Measurements from ENCODE around the gene CROCC. TPM values are rescaled to one million over a fixed set of nuclear protein-coding genes. Genes with fewer than 3 reads are reported as not detected.
"Not testable (repeated sequence)": the region's sequence is repeated elsewhere in the genome, so short reads cannot be mapped to it uniquely, and the experiment has no call there.

Gene CROCC
- total and polyA plus RNA-seq, 2 donors from 2014 or later, result 10.6 to 30.5 TPM

DNA sequence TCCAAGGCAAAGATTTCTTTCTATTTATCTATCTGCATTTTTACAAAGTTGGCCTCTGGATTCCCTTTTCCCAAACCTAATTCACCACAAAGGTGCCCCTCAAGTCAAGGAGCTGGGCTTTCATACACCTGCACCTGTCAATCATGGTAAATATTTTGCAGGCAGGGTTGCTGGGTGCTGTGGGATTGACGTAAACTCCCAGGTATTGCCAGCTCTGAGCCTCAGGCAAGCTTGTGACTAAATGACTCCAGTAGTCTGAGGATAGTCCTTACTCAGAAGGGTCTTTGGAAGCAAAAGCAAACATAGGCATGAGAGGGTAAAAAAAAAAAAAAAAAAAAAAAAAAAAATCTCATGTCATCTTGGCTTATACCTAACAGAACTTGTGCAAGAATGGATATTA lies 40.0 kb upstream of the CROCC start:
- H3K27ac ChIP-seq (ENCODE audit: low read depth in 2 of 2, low read length in 2 of 2); H3K27me3 ChIP-seq (ENCODE audit: control insufficient read depth, insufficient read depth, low read length); H3K4me3 ChIP-seq (ENCODE audit: low read length in 3 of 3); H3K36me3 ChIP-seq (ENCODE audit: control insufficient read depth in 2 of 3, insufficient read depth in 3 of 3, low read length in 3 of 3); H3K9me3 ChIP-seq (ENCODE audit: control insufficient read depth in 2 of 3, insufficient read depth in 1 of 3, low read length in 3 of 3); FAIRE-seq; intact Hi-C loops (cut with DNase I); H3K9ac ChIP-seq (ENCODE audit: low read length in 3 of 3): not testable (repeated sequence)
- DNase-seq, result peak in 1 of 5 donors; percentile 39
- peaks cover 0 to 11% (median 2%) of the 10 kb centered on the region in 3 donors for H3K4me1 ChIP-seq (ENCODE audit: control insufficient read depth in 2 of 3, insufficient read depth in 2 of 3, low read depth in 1 of 3, low read length in 3 of 3)

DNA sequence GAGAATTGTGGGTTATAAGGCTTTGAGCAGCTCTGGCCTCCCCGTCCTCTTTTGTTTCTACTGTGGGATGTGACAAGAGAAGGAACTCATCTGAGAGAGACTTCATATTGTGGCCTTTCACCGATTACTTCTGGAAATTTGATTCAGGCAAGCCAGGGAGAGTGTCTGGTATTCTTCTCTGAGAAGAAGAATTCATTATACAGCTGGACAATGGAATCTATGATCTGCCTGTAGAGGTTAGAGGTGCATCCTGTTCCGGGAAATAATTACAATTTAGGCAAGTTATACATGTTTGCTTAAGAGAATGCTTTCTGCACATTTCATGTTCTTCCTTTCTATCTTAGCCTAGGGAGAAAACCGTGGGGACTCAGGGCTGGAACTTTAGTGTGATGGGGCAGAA lies 38.7 kb upstream of the CROCC start:
- no peak overlapping the region for H3K27ac ChIP-seq (ENCODE audit: low read depth in 2 of 2, low read length in 2 of 2)
- H3K4me3 ChIP-seq (ENCODE audit: low read length in 3 of 3), result no peak overlapping the region
- H3K4me1 ChIP-seq (ENCODE audit: control insufficient read depth in 2 of 3, insufficient read depth in 2 of 3, low read depth in 1 of 3, low read length in 3 of 3), result peaks cover 0 to 11% (median 2%) of the 10 kb centered on the region in 3 donors
- H3K9ac ChIP-seq (ENCODE audit: low read length in 3 of 3), result no peak overlapping the region
- no peaks in the 10 kb centered on the region for H3K36me3 ChIP-seq (ENCODE audit: control insufficient read depth in 2 of 3, insufficient read depth in 3 of 3, low read length in 3 of 3)
- H3K9me3 ChIP-seq (ENCODE audit: control insufficient read depth in 2 of 3, insufficient read depth in 1 of 3, low read length in 3 of 3), result no peaks in the 10 kb centered on the region
- no peak for FAIRE-seq
- TF ChIP-seq CTCF (IDR thresholded peaks at IDR 0.05; ENCODE audit: borderline replicate concordance, extremely low read depth, insufficient read depth), result no peak
- DNase-seq, result peak in 2 of 5 donors; percentile 56 to 76
- no peaks in the 10 kb centered on the region for H3K27me3 ChIP-seq (ENCODE audit: control insufficient read depth, insufficient read depth, low read length)
- intact Hi-C loops (cut with DNase I), result no loop called here

DNA sequence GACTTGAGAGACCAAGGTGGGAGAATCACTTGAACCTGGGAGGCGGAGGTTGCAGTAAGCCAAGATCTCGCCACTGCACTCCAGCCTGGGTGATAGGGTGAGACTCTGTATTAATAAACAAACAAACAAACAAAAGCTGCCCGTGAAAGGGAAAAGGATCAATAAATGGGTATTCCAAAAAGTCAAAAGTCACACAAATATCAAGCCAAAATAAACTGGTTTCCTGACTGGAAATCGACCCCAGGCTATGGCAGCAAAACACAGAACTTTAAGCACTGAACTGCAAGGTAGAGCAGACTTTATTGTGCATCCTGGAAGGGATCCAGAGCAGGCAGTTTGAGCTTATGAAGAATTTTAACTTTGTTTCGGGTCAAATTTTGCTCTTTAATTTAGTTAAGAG lies 37.2 kb upstream of the CROCC start:
- H3K36me3 ChIP-seq (ENCODE audit: control insufficient read depth in 2 of 3, insufficient read depth in 3 of 3, low read length in 3 of 3); H3K27ac ChIP-seq (ENCODE audit: low read depth in 2 of 2, low read length in 2 of 2); intact Hi-C loops (cut with DNase I); H3K4me3 ChIP-seq (ENCODE audit: low read length in 3 of 3); H3K9me3 ChIP-seq (ENCODE audit: control insufficient read depth in 2 of 3, insufficient read depth in 1 of 3, low read length in 3 of 3); H3K9ac ChIP-seq (ENCODE audit: low read length in 3 of 3); FAIRE-seq; DNase-seq; H3K27me3 ChIP-seq (ENCODE audit: control insufficient read depth, insufficient read depth, low read length): not testable (repeated sequence)
- H3K4me1 ChIP-seq (ENCODE audit: control insufficient read depth in 2 of 3, insufficient read depth in 2 of 3, low read depth in 1 of 3, low read length in 3 of 3), result peaks cover 0 to 11% (median 4%) of the 10 kb centered on the region in 3 donors

DNA sequence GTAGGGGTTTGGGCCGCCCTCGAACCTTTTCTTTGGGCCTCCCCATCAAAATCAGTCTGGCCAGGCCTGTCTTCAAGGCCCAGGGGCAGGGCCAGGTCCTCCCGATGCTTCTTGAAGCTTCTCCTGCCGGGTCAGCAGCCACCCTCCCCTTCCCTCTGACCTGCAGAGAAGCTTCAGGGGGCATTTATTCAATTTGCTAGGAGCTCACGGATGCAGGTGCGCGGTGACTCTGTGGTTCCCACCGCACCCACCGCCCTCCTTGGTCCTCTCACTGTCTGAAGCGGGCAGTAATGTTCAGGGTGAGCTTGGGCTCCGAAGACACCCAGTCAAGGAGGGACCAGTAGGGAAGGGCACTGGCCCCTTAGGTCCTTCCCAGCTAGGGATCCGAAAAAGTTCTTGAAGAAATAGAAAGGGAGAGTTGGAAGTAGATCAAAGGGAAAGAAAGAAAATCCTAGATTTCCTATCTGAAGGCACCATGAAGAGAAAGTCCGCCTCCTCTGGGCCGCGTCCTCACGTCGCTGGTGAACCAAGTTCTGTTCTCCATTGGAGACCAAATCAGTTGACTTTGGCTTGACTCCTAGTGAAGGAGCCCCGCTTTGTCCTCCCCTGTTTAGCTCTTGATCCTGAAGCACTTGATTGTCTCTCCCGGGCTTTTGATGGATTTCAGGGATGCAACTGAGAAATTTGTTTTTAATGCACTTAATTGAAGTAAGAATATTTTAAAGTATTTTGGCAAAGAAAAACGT lies 34.7 kb upstream of the CROCC start:
- intact Hi-C loops (cut with DNase I), result no loop called here
- Histone ChIP-seq H3K4me1 (ENCODE audit: control insufficient read depth in 2 of 3, insufficient read depth in 2 of 3, low read depth in 1 of 3, low read length in 3 of 3) (peaks cover 0 to 11% (median 7%) of the 10 kb centered on the region in 3 donors), H3K9me3 (ENCODE audit: control insufficient read depth in 2 of 3, insufficient read depth in 1 of 3, low read length in 3 of 3) (no peaks in the 10 kb centered on the region), H3K36me3 (ENCODE audit: control insufficient read depth in 2 of 3, insufficient read depth in 3 of 3, low read length in 3 of 3) (no peaks in the 10 kb centered on the region), H3K27me3 (ENCODE audit: control insufficient read depth, insufficient read depth, low read length) (no peaks in the 10 kb centered on the region), H3K4me3 (ENCODE audit: low read length in 3 of 3) (no peak overlapping the region), H3K9ac (ENCODE audit: low read length in 3 of 3) (no peak overlapping the region), H3K27ac (ENCODE audit: low read depth in 2 of 2, low read length in 2 of 2) (no peak overlapping the region)
- peak in 1 of 5 donors; percentile 61 for DNase-seq
- no peak for TF ChIP-seq CTCF (IDR thresholded peaks at IDR 0.05; ENCODE audit: borderline replicate concordance, extremely low read depth, insufficient read depth)
- no peak for FAIRE-seq

Data from kidney (tissue), 14 donors.